Kidney capillary endothelial cell (primary cell): ENCODE measurements around the gene TMPO.
A peak's percentile ranks its signal among the peaks of the same experiment; 100 is the strongest.
"Not testable (repeated sequence)": the region's sequence is repeated elsewhere in the genome, so short reads cannot be mapped to it uniquely, and the experiment has no call there.

Experiments used
- DNase-seq: peaks from one replicate; pipeline ENCODE4 v3.0.0-alpha.2; 2018; ENCODE audit warnings: low spot score

Gene TMPO

GRCh38 chr12:98515287-98516110 is at the start of gene TMPO:
Gene TMPO (plus strand): TSS chr12:98515590. CDS start chr12:98515868, 278 bp downstream.
- DNase-seq = peak; percentile 86

DNA sequence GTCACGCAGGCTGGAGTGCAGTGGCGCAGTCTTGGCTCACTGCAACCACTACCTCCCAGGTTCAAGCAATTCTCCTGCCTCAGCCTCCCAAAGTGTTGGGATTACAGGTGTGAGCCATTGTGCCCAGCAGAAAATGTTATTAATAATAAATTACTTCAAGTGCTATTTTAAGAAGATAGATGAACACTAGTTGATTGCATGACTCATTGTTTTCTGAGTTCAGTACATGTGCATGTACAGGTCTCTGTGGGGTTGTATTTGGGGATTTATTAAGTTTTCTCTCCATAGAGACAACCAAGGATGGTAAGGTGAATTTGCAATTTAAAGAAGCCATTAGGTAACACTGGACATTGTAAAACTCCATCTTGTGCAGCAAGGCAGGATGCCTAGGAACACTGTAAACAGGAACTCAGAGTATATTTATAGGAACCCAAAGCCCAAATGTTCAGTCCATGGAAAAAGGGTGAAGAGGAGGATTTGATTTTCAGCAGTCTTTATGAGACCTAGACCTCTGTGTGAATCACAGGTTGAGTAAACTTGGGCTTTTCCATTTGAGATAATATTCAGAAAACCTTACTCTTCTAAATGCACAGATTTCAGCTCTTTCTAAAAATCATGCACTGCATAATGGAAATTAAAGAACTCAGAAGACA is 49.3 kb upstream of the TMPO start:
- no peak for DNase-seq

- no peak for DNase-seq
These were observed 48.6 kb upstream of the TMPO start for GRCh38 chr12:98466640-98467400.

DNA sequence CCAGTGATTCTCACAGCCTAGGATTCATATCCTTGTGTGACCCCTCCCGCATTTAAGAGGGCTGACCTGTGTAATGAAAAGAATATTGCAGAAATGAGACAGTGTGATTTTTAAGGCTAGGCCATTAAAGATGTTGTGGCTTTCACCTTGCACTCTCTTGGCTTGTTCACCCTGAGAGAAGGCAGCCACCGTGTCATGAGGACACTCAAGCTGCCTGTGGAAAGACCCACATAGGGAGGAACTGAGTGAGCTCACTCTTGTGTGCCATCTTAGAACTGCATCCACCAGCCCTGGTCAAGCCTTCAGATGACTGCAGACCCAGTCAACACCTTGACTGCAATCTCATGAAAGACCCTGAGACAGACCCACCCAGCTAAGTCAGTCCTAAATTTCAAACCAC is 46.3 kb upstream of the TMPO start:
- no peak for DNase-seq

GRCh38 chr12:98470469-98471082 is 44.8 kb upstream of the TMPO start:
- no peak for DNase-seq

GRCh38 chr12:98471085-98471484 is 44.3 kb upstream of the TMPO start:
- no peak for DNase-seq

DNA sequence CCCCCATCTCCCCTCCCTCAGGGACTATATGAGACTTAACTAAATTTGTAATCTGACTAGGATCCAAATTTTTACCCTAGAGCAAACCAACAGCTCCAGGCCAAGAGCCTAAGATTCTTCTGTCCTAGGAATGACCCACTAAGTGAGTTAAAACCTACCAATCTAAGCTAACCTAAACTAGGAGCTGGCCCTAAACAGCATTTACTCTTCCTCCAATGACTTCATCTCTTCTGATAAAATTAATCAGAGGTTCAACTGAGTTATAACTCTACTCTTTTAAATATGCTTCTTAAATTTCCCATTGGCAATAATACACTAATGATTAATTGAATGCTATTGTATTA is 39.9 kb upstream of the TMPO start:
- no peak for DNase-seq

- no peak for DNase-seq
These were observed 36.8 kb upstream of the TMPO start for GRCh38 chr12:98478606-98479005.

DNA sequence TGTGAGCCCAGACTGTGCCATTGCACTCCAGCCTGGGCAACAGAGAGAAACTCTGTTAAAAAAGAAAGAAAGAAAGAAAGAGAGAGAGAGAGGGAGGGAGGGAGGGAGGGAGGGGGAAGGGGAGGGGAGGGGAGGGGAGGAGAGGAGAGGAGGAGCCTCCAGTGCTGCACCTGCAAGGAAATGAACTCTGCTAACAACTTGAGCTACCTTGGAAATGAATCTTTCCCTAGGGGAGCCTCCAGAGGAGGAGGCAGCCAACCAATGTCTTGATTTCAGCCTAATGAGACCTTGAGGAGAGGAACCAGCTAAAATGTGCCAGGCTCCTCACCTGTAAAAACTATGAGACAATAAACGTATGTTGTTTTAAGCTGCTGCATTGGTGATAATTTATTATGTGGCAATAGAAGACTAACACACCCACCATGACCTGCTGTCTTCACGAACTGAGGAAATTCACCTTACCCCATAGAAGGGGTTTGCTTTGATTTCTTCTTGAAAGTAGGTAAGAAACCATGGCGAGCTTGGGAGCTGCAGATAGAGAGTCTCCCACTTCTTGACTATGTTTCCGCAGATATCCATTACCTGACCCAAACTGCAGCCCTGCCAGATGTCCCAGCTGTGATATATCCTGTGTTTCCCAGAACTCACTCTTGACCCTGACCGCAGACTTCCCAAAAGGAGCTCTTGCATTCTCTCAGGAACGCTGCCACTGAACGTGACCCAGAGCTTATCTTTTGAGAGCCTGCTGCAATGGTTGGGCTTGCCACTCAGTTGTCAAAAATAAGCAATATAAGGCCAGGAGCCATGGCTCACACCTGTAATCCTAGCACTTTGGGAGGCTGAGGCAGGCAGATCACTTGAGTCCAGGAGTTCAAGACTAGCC is 31.5 kb upstream of the TMPO start:
- DNase-seq = no peak

GRCh38 chr12:98485792-98486340 is 29.5 kb upstream of the TMPO start:
- DNase-seq = no peak

- DNase-seq = not testable (repeated sequence)
These were observed 27.0 kb upstream of the TMPO start for GRCh38 chr12:98488416-98488815.

GRCh38 chr12:98489176-98489575 is 26.2 kb upstream of the TMPO start:
- DNase-seq = no peak

GRCh38 chr12:98490501-98491453 is 24.6 kb upstream of the TMPO start:
- DNase-seq = peak; percentile 87

GRCh38 chr12:98492580-98493140 is 22.7 kb upstream of the TMPO start:
- no peak for DNase-seq

DNA sequence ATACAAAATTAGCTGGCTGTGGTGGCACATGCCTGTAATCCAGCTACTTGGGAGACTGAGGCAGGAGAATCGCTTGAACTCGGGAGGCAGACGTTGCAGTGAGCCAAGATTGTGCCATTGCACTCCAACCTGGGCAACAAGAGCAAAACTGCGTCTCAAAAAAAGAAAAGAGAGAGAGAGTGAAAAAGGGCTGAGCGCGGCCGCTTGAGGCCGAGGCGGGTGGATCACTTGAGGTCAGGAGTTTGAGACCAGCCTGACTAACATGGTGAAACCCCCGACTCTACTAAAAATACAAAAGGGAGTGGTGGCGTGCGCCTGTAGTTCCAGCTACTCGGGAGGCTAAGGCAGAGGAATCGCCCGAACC is 14.1 kb upstream of the TMPO start:
- not testable (repeated sequence) for DNase-seq

GRCh38 chr12:98503342-98503591 is 12.1 kb upstream of the TMPO start:
- DNase-seq = no peak

DNA sequence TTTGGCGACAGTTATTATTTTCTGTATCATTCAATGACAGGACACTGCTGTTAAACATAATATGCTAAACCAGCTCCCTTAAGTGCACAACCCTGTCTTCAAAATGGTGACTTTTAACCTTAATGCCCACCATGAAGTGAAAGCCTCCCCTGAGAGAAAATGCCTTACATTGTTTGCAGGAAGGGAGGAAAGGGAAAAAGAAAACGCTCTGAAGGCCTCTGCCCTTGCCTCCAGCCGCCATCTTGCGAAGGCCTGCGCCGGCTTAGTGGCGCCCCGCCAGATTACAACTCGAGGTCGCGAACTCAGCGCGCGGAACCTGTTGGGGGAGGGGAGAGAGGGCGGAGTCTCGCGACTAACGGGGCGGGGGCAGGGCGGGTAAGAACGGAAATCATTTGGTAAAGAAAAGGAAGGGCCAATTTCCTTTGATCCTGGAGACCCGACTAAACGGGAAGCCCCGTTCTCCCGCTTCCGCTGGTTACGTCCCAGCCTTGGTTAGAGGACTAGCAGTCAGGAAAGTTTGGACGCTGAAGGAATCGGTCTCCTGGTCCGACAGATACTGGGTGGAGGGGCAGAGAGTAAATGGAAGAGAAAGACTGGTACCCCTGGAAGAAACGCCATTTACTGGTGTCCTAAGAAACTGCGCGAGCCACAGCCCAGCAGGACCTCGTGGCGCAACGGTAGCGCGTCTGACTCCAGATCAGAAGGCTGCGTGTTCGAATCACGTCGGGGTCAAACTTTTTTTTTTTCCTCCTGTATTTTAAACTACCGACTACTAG is 11.6 kb upstream of the TMPO start:
- DNase-seq = peak; percentile 95

GRCh38 chr12:98504368-98504617 is 11.1 kb upstream of the TMPO start:
- no peak for DNase-seq

GRCh38 chr12:98509063-98509462 is 6.3 kb upstream of the TMPO start:
- DNase-seq = no peak

- not testable (repeated sequence) for DNase-seq
These were observed 3.6 kb upstream of the TMPO start for GRCh38 chr12:98511806-98512205.
